Fibroblast of lung (primary cell): ENCODE data around the gene CTNNA2.

Experiments
- EZH2 ChIP-seq: IDR thresholded peaks from 2 replicates; pipeline ENCODE4 v1.5.1; 2012; ENCODE audit warnings: low read length, control low read depth, mild to moderate bottlenecking; ENCODE audit errors: missing control alignments
- TF ChIP-seq, protein P1 (sequence below), 2 donors: IDR thresholded peaks in 1 of 2; conservative IDR thresholded peaks in 1 of 2; 1 replicate in 1 of 2; 2 replicates in 1 of 2; pipeline ENCODE4 v1.5.1; 2011 to 2012; ENCODE audit warnings: low read length in 2 of 2, control low read depth in 1 of 2, inconsistent platforms in 1 of 2, low read depth in 1 of 2, mild to moderate bottlenecking in 1 of 2

DNA sequence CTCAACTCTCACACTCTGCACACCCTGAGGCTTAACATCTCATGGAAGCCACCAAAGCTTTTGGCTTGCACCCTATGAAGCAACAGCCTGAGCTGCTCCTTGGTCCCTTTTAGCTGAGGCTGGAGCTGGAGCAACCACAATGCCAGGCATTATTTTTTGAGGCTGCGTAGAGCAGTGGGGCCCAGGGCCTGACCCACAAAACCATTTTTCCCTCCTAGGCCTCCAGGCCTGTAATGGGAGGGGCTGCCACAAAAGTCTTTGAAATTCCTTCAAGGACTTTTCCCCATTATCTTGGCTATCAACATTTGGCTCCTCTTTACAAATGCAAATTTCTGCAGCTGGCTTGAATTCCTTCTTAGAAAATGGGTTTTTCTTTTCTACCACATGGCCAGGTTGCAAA lies 39.8 kb downstream of the CTNNA2 start:
- TF ChIP-seq, protein P1, sequence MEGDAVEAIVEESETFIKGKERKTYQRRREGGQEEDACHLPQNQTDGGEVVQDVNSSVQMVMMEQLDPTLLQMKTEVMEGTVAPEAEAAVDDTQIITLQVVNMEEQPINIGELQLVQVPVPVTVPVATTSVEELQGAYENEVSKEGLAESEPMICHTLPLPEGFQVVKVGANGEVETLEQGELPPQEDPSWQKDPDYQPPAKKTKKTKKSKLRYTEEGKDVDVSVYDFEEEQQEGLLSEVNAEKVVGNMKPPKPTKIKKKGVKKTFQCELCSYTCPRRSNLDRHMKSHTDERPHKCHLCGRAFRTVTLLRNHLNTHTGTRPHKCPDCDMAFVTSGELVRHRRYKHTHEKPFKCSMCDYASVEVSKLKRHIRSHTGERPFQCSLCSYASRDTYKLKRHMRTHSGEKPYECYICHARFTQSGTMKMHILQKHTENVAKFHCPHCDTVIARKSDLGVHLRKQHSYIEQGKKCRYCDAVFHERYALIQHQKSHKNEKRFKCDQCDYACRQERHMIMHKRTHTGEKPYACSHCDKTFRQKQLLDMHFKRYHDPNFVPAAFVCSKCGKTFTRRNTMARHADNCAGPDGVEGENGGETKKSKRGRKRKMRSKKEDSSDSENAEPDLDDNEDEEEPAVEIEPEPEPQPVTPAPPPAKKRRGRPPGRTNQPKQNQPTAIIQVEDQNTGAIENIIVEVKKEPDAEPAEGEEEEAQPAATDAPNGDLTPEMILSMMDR (conservative IDR thresholded peaks at IDR 0.05 in 1 of 2, IDR thresholded peaks at IDR 0.05 in 1 of 2; ENCODE audit: low read depth in 1 of 2, low read length in 2 of 2): no peak
- TF ChIP-seq EZH2: no peak
